Raji (cell line): ENCODE measurements around the gene OR1S2.
"Not testable (repeated sequence)": the region's sequence is repeated elsewhere in the genome, so short reads cannot be mapped to it uniquely, and the experiment has no call there.

Experiments
- POLR2A ChIP-seq: IDR thresholded peaks from 2 replicates; pipeline ENCODE4 v1.6.1; 2011; ENCODE audit warnings: low read depth, low read length, control low read depth; ENCODE audit not compliant: insufficient read depth

The OR1S2 gene, protein sequence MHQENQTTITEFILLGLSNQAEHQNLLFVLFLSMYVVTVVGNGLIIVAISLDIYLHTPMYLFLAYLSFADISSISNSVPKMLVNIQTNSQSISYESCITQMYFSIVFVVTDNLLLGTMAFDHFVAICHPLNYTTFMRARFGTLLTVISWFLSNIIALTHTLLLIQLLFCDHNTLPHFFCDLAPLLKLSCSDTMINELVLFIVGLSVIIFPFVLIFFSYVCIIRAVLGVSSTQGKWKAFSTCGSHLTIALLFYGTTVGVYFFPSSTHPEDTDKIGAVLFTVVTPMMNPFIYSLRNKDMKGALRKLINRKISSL

DNA sequence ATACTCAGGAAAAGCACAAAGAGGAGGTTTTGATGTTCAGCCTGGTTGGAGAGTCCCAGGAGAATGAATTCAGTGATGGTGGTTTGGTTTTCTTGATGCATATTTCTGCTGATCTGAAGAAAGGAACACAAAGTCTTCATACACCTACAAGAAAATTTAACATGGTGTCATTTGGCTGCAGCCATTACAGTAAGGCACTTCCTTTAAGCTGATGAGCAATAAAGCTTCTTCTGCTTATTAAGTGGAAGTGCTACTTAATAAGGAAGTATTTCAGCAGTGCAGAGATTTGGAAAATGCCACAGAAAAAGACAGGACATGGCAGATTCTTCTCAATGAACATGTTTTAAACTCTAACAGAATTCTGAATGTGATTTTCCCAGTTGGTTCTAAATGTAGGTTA lies at the start of gene OR1S2:
OR1S2 (minus strand) TSS at position 101 of the 400 bp plus-strand sequence; CDS start at position 101, 0 bp downstream.
- TF ChIP-seq POLR2A: no peak

DNA sequence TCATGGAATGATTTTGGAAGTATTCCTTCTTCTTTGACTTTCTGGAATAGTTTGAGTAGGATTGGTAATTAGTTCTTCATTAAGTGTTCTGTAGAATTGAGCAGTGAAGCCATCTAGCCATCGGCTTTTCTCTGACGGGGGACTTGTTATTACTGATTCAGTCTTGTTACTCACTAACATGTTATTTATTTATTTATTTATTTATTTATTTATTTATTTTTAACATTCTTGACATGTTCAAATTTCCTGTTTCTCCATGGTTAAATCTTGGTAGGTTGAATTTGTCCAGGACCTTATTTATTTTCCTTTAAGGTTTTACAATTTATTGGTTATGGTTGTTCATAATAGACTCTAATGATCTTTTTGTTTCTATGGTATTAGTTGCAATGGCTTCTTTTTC lies 40.0 kb upstream of the OR1S2 start:
- TF ChIP-seq POLR2A: no peak

DNA sequence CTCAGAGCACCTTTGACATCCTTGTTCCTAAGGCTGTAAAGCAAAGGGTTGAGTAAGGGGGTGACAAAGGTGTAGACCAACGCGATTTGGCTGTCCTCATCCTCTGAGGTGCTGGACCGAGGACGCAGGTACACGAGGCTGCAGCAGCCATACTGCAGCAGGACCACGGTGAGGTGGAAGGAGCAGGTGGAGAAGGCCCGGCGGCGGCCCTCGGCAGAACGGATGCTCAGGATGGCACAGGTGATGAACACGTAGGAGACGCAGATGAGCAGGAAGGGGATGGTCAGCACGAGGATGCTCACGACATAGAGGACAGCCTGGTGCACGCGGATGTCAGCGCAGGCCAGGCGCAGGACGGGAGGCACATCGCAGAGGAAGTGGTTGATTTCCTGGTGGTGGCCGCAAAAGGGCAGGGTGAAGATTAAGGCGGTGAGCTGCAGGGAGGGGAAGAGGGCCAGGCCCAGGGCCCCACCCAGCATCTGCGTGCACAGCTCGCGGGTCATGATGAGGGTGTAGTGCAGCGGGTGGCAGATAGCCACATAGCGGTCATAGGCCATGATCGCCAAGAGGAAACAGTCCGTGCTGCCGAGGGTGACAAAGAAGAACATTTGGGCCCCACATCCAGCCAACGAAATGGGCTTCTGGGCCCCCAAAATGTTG lies 24.1 kb upstream of the OR1S2 start:
- TF ChIP-seq POLR2A: no peak

DNA sequence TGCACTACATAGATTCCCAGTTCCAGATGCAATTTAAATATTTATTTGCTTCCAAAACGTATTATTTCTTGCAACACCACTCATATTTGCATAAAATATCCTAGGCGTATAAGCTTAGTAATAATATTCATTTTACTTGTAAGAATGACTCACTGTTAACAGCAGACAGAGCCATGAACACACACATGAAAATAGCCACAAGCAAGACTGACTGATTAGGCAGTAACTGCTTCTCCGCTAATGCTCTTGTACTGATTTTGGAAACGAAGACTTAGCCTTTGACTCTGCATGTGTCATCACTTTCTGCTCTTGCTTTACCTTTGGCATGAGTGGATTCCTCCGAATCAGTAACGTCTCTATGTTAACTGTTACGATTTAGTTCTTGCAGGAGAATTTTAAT lies 18.8 kb upstream of the OR1S2 start:
- TF ChIP-seq POLR2A: no peak

DNA sequence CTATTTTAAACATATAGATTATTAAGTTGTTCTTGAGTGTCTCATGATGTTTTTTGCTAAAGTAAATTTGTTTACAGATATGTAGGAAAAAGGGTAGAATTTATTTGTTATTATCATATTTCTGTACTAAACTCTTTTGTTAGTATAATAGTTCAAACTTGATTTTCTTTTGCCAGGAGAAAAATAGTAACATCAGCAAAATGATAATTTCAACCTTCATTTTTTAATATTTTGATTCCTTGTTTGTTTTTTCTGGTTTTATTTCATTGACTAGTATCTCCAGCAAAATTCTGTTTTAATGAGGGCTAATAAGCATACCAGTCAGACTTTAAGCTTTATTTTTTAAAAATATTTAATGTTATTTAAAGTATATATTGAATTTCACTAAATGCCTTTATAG lies 12.5 kb upstream of the OR1S2 start:
- TF ChIP-seq POLR2A: no peak

DNA sequence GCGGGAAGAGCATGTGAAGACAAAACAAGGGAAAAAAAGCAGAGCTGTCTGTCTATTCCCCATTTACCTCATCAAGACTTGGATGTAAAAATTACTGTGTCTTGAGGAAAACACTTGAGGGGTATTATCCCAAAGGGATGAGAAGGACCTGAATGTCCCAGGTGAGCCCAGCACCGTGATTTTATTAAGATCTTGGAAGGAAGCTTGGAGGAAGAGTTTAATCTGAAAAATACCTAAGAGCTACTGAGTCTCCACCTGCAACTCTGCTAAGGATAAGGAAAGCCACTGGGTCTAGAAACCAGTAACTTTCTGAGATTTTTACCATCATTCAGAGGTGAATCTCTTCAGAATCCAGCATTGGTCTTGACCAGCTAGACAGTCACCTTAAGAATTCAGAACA lies 8.5 kb upstream of the OR1S2 start, which contains the start of gene OR1S1:
OR1S1 (plus strand) TSS at position 301 of the 400 bp plus-strand sequence.
- TF ChIP-seq POLR2A: not testable (repeated sequence)

DNA sequence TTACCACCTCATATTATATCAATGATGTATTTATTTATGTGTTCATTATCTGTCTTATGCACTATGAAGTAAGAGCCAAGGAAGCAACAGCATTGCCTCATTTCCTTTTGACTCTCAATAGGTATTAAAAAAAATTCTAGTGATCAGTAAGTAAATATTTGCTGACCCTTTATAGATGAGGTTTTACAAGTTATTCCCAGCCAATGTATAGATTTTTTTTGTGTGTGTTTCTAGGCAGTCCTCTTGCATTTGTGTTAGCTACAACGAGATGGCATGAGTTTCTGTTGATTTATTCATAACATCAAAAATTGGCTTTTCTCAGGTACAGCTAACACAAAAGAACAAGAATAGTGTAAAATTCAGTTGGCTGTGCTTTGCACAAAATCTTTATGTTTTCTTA lies 4.7 kb downstream of the OR1S2 start:
- TF ChIP-seq POLR2A: no peak

DNA sequence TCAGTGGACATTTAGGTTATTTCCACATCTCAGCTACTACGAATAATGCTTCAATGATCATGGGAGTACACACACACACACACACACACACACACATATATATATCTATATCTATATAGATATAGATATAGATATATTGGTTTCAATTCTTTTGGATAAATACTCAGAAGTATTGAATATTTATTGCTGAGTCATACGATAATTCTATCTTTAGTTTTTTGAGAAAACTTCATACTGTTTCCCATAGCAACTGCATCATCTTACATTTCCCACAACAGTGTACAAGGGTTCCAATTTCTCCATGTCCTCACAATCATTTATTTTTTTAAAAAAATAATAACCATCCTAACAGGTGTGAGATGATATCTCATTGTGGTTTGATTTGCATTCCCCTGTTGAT lies 8.0 kb downstream of the OR1S2 start:
- no peak for TF ChIP-seq POLR2A

DNA sequence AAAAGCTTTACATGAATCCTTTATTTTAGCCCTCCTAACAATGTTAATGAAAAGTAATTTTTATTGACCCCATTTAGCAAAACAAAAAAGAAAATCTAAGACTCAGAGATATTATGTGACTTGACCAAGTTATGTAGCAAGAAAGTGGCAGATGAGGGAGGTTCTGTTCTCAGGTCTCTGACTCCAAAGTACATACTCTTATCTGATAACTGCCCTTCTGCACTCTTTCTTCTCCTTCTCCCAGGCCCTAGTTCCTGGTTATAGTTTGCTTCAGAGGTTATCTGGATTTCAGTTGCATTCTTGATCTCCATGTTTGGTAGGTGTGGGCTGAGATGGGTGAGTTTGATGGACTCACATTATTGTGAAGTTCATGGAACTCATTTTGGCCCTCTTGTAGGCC lies 10.6 kb downstream of the OR1S2 start:
- TF ChIP-seq POLR2A: no peak

DNA sequence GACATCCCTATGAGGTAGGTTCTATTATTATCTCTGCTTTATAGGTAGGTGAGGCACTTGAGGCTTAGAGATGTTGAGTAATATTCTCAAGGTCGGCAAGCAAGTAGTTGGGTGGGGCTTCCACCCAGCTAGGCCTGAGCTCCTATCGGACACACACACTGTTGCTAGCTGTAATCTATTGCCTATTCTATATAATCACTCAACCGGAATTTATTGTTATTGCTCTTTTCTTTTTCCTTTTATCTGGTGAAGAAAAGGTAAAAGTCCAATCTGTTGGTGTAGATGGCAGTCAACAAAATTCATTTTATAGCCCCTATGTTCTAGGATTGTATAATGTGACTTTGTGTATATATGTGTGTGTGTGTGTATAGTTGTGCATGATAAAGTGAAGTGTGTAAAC lies 11.7 kb downstream of the OR1S2 start:
- TF ChIP-seq POLR2A: no peak

DNA sequence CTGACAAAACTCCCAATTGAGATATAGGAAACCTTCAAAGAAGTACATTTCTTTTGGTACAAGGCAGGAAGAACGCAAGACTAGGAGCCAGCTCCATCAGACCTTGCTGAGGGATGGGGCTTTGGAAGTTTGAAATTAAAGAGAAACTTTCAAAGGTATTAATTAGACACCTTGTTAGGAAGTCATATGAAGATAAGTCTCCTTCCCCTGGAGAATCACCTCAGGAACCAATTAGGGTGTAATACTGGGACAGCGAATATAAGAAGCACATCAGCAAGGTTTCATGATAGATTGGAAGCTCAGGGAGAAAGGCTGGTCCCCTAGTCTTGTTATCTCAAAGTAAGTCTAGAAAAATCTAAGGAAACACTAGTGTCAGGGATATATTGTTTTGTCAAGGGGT lies 15.2 kb downstream of the OR1S2 start, which contains the start of gene OR9Q2:
OR9Q2 (plus strand) TSS at position 301 of the 400 bp plus-strand sequence. CDS start 1,421 bp downstream, outside the sequence.
- TF ChIP-seq POLR2A: no peak

DNA sequence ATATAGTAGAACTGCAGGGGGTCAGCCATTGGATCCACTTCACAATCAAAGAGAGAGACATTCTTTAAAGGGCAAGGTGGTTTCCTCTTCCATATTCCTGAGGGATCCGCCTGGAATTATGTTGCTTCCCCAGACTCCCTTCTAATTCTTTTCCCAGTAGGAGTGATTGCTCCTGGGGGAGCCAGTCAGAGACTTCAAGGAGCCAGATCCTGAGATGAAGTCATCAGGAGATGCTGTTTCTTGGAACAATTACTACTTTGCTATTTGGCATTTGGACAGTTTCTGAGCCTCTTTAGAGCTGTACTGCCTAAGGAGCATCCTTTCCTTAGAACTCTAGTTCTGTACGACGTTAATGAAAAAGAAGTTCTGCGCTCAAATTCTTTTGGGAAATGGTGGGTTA lies 17.0 kb downstream of the OR1S2 start:
- no peak for TF ChIP-seq POLR2A

DNA sequence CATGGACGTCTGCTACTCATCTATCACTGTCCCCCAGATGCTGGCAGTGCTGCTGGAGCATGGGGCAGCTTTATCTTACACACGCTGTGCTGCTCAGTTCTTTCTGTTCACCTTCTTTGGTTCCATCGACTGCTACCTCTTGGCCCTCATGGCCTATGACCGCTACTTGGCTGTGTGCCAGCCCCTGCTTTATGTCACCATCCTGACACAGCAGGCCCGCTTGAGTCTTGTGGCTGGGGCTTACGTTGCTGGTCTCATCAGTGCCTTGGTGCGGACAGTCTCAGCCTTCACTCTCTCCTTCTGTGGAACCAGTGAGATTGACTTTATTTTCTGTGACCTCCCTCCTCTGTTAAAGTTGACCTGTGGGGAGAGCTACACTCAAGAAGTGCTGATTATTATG lies 24.3 kb downstream of the OR1S2 start:
- TF ChIP-seq POLR2A: no peak

DNA sequence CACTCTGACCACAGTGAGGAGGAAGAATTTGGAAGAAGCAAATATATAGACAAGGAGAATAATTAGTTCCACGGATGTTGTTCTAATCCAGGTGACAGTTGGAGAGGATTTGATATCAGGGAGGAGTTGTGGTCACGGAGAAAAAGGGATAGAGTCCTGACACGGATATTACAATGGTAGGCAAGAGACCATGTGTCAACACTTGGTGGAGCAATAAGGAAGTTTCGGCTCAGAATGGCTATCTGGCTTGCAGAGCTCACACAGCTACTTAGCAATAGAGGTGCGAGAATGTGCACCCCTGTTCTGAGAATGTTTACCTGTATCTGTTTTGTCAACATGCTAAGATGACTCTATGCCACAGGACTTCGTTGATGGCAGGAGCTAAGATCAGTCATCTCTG lies 25.5 kb downstream of the OR1S2 start:
- TF ChIP-seq POLR2A: no peak

DNA sequence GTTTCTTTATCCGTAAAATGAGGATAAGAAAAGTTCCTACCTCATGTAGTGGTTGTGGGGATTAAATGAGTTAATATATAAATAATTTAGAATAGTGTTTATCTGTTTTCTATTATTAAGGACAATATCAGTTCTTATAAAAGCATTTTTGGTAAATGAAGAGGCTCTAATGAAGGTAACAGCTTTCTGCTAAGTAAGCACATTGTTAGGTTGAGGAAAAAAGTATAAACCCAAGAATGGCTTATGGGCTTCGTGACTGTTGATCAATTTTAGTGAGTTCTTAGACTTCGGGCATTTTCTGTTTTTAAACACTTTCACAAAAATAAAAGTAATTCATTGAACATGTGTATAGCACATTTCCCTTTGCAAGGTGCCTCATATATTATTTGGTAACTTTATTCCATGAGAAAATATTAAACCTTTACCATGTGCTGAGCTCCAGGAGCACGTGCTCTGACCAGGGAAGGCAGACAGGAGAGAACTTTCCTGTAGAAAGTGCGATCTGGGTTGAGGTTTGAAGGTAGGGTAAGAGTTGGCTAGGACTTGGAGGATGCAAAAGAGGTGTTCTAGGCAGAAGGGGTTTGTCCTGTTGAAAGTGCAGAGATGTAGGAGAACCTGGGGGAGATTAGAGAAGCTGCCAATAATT lies 26.4 kb downstream of the OR1S2 start:
- TF ChIP-seq POLR2A: no peak

DNA sequence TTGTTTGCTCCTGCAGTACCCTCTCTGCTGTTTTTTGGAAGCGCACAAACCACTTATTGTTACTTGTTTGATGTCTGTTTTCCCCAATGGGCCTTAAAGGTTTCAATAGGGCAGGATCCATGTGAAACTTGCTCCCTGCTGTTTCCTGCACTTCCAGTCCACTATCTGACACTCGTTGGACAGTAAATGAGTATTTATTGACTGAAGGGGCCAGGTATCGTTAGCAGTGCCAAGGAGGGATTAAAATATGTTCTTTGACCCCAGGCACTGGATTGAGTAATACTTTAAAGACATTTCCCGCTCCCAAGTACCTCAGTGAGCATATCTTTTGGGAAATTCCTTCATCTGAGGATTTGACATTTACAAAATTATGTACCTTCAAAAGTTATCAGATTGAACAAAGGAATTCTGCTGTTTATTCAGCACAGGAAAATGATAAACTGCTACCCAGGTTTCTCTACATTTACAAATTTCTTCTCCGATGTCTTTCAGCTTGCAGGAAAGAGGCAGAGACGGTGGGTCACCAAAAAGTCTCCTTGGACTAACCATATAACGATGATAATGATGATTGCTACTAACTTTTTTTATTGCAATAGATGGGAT lies 38.3 kb downstream of the OR1S2 start:
- TF ChIP-seq POLR2A: no peak

DNA sequence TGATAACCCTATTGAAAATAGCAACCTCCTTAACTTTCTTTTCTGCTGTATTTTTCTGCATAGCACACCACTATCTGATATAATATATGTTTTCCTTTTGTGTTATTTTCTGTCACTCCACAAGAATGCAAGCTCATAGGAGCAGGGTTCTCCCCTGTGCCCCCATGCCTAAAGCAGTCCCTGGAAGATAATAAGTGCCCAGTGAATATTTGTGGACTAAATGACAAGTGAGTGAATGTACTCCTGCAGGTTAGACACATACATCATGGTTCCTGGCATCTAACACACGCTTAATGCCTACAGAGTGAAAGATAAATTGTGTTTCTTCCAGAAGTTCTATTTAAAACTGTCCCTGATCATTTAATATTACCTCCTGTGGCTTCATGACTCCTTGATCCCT lies 39.0 kb downstream of the OR1S2 start:
- no peak for TF ChIP-seq POLR2A
